Keratinocyte (primary cell): Measurements from ENCODE around the gene MDM4. TPM values are rescaled to one million over a fixed set of nuclear protein-coding genes. Genes with fewer than 3 reads are reported as not detected.
"Not testable (repeated sequence)": the region's sequence is repeated elsewhere in the genome, so short reads cannot be mapped to it uniquely, and the experiment has no call there.

Source experiments
- DNase-seq: peaks from one replicate; pipeline ENCODE4 v3.0.0-alpha.2; 2011; ENCODE audit warnings: low read depth, missing footprints, low spot score
- FAIRE-seq: peaks from 2 replicates; lab custom pipeline; 2011; peaks lifted over from hg19 to GRCh38; lab: Jason Lieb, UNC
- H2AFZ ChIP-seq: 2 replicates; pipeline ENCODE4 v1.6.0; 2012; ENCODE audit warnings: low read length, control low read depth, inconsistent platforms; ENCODE audit not compliant: control insufficient read depth
- H3K27ac ChIP-seq: 2 replicates; pipeline ENCODE4 v1.5.1; 2011; ENCODE audit warnings: low read length; ENCODE audit not compliant: control insufficient read depth, insufficient read depth
- H3K27me3 ChIP-seq: 3 replicates; pipeline ENCODE4 v1.6.0; 2011; ENCODE audit warnings: low read length; ENCODE audit not compliant: control insufficient read depth, insufficient read depth; ENCODE audit errors: extremely low read depth
- H3K36me3 ChIP-seq, 2 experiments: 2 replicates in 1 of 2; 3 replicates in 1 of 2; pipeline ENCODE4 v1.5.1; 2011; ENCODE audit warnings: low read length in 2 of 2, mild to moderate bottlenecking in 1 of 2; ENCODE audit not compliant: control insufficient read depth in 2 of 2, insufficient read depth in 2 of 2; ENCODE audit errors: extremely low read depth in 1 of 2
- H3K4me1 ChIP-seq: 3 replicates; pipeline ENCODE4 v1.5.1; 2011; ENCODE audit warnings: low read length; ENCODE audit not compliant: control insufficient read depth, insufficient read depth; ENCODE audit errors: extremely low read depth
- H3K4me2 ChIP-seq: 3 replicates; pipeline ENCODE4 v1.6.0; 2011; ENCODE audit warnings: low read depth, low read length; ENCODE audit not compliant: control insufficient read depth, insufficient read depth; ENCODE audit errors: extremely low read depth
- H3K4me3 ChIP-seq, 3 experiments: fragments of 200-600 bp in 1 of 3; sonication (generic) in 1 of 3; 2 replicates in 2 of 3; 3 replicates in 1 of 3; pipeline ENCODE4 v1.5.1; 2011 to 2016; ENCODE audit warnings: low read length in 3 of 3, mild to moderate bottlenecking in 3 of 3, control low read depth in 2 of 3, inconsistent platforms in 1 of 3, low read depth in 1 of 3, mixed read lengths in 1 of 3, mixed run types in 1 of 3, moderate library complexity in 1 of 3; ENCODE audit not compliant: control insufficient read depth in 2 of 3, insufficient read depth in 2 of 3; ENCODE audit errors: extremely low read depth in 1 of 3
- H3K79me2 ChIP-seq: 2 replicates; pipeline ENCODE4 v1.6.0; 2012; ENCODE audit warnings: low read length; ENCODE audit not compliant: control insufficient read depth, insufficient read depth
- H3K9ac ChIP-seq: 3 replicates; pipeline ENCODE4 v1.6.0; 2011; ENCODE audit warnings: low read length; ENCODE audit not compliant: control insufficient read depth, insufficient read depth; ENCODE audit errors: extremely low read depth
- H3K9me1 ChIP-seq: 3 replicates; pipeline ENCODE4 v1.6.0; 2011; ENCODE audit warnings: low read length; ENCODE audit not compliant: control insufficient read depth, insufficient read depth; ENCODE audit errors: extremely low read depth
- H3K9me3 ChIP-seq: 2 replicates; pipeline ENCODE4 v1.5.1; 2012; ENCODE audit warnings: low read depth, low read length; ENCODE audit not compliant: control insufficient read depth
- H4K20me1 ChIP-seq: 3 replicates; pipeline ENCODE4 v1.6.0; 2011; ENCODE audit warnings: low read length; ENCODE audit not compliant: control insufficient read depth, insufficient read depth; ENCODE audit errors: extremely low read depth
- EZH2 ChIP-seq: IDR thresholded peaks from one replicate; pipeline ENCODE4 v1.6.1; 2012; ENCODE audit warnings: inconsistent platforms, mild to moderate bottlenecking, low read length, moderate library complexity
- dilution Hi-C: fragments of 300-500 bp; cut with MboI; formaldehyde crosslinking; loops from one replicate; pipeline ENCODE4 v1.7.0; 2020; ENCODE audit warnings: low sequenced_read_pairs; ENCODE audit not compliant: extremely low pct_ligation_motif_present
- polyA plus RNA-seq, 5 experiments: library from polyadenylated mRNA; depleted of rRNA in 3 of 5; stranded (reverse) in 3 of 5; stranded (forward) in 1 of 5; unstranded in 1 of 5; fragments of >200 nt; gene quantifications; 1 replicate in 1 of 5; 2 replicates in 3 of 5; 3 replicates in 1 of 5; pipeline versions ENCODE4 v1.2.1 to v1.2.3, GENCODE V29; 2011 to 2012; ENCODE audit warnings: missing spikeins in 2 of 5, low read depth in 1 of 5, low replicate concordance in 1 of 5
- TF ChIP-seq, protein P1 (sequence below), 3 experiments: IDR thresholded peaks in 1 of 3; conservative IDR thresholded peaks in 1 of 3; optimal IDR thresholded peaks in 1 of 3; 2 replicates in 2 of 3; 3 replicates in 1 of 3; pipeline versions ENCODE3 to v1.5.1; 2011; ENCODE audit warnings: low read length in 3 of 3, mild to moderate bottlenecking in 3 of 3, moderate library complexity in 2 of 3, control low read depth in 1 of 3, inconsistent platforms in 1 of 3; ENCODE audit not compliant: insufficient read depth in 2 of 3; ENCODE audit errors: extremely low read depth in 1 of 3

The MDM4 gene
- polyA plus RNA-seq, 1 donor (not counting 4 experiments of a cell fraction or from before 2014, with no cell fraction given), result 17.8 TPM

DNA sequence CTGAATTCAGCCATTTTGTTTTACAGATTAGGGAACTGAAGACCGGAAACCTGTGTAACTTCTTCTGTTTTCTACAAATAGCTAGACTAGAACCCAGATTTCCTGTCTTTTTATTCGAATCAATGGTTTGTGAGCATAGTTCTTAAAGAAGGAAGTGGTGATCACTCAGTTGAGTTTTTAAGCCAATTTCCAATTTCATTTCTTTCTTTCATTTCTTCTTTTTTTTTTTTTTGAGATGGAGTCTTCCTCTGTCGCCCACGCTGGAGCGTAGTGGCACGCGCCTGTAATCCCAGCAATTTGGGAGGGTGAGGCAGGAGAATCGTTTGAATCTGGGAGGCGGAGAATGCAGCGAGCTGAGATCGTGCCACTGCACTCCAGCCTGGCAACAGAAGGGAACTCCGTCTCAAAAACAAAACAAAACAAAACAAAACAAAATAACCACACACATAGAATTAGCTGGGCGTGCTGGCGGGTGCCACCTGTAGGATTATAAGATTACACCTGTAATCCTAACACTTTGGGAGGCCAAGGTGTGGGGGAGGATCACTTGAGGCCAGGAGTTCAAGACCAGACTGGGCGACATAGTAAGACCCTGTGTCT is 3.0 kb upstream of the MDM4 start:
- dilution Hi-C loops, result no loop called here
- Histone ChIP-seq H4K20me1 (no peaks in the 10 kb centered on the region), H3K4me3 (no peak overlapping the region), H3K4me2 (no peak overlapping the region), H3K9ac (no peak overlapping the region), H3K4me1 (peaks cover 6% of the 10 kb centered on the region), H3K27me3 (no peaks in the 10 kb centered on the region), H3K9me1 (no peaks in the 10 kb centered on the region), H3K27ac (no peak overlapping the region), H3K36me3 (peaks cover 0 to 5% of the 10 kb centered on the region in 2 experiments), H2AFZ (no peak overlapping the region), H3K79me2 (peaks cover 18% of the 10 kb centered on the region), H3K9me3 (no peaks in the 10 kb centered on the region)
- TF ChIP-seq EZH2, result no peak
- TF ChIP-seq, protein P1, sequence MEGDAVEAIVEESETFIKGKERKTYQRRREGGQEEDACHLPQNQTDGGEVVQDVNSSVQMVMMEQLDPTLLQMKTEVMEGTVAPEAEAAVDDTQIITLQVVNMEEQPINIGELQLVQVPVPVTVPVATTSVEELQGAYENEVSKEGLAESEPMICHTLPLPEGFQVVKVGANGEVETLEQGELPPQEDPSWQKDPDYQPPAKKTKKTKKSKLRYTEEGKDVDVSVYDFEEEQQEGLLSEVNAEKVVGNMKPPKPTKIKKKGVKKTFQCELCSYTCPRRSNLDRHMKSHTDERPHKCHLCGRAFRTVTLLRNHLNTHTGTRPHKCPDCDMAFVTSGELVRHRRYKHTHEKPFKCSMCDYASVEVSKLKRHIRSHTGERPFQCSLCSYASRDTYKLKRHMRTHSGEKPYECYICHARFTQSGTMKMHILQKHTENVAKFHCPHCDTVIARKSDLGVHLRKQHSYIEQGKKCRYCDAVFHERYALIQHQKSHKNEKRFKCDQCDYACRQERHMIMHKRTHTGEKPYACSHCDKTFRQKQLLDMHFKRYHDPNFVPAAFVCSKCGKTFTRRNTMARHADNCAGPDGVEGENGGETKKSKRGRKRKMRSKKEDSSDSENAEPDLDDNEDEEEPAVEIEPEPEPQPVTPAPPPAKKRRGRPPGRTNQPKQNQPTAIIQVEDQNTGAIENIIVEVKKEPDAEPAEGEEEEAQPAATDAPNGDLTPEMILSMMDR (optimal IDR thresholded peaks at IDR 0.05 in 1 of 3, IDR thresholded peaks at IDR 0.05 in 1 of 3, conservative IDR thresholded peaks at IDR 0.05 in 1 of 3; ENCODE audit: extremely low read depth in 1 of 3, insufficient read depth in 2 of 3, low read length in 3 of 3), result no peak
- no peak for FAIRE-seq
- DNase-seq, result no peak

GRCh38 chr1:204514828-204515227 is 1.4 kb upstream of the MDM4 start:
- Histone ChIP-seq H3K4me3 (no peak overlapping the region), H3K79me2 (peaks cover 34% of the 10 kb centered on the region), H3K27ac (no peak overlapping the region), H4K20me1 (no peaks in the 10 kb centered on the region), H3K9me3 (no peaks in the 10 kb centered on the region), H3K9ac (no peak overlapping the region), H3K4me2 (no peak overlapping the region), H3K9me1 (no peaks in the 10 kb centered on the region), H2AFZ (no peak overlapping the region), H3K27me3 (no peaks in the 10 kb centered on the region), H3K4me1 (peaks cover 2% of the 10 kb centered on the region), H3K36me3 (peaks cover 0 to 10% of the 10 kb centered on the region in 2 experiments)
- FAIRE-seq (no peak), DNase-seq (no peak)
- TF ChIP-seq, protein P1 (optimal IDR thresholded peaks at IDR 0.05 in 1 of 3, IDR thresholded peaks at IDR 0.05 in 1 of 3, conservative IDR thresholded peaks at IDR 0.05 in 1 of 3; ENCODE audit: extremely low read depth in 1 of 3, insufficient read depth in 2 of 3, low read length in 3 of 3), result no peak
- no peak for TF ChIP-seq EZH2
- dilution Hi-C loops, result no loop called here

DNA sequence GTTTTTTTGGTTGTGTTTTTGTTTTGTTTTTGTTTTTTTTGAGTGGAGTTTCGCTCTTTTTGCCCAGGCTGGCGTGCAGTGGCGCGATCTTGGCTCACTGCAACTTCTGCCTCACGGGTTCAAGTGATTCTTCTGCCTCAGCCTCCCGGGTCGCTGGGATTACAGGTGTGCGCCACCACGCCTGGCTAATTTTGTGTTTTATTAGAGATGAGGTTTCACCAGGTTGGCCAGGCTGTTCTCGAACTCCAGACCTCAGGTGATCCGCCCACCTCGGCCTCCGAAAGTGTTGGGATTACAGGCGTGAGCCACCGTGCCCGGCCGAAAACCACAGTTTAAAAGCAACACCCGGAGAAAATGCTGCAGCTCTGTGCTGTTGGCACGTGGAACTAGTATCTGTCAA is 1.2 kb downstream of the MDM4 start:
- H2AFZ ChIP-seq, H3K9me3 ChIP-seq, FAIRE-seq, H3K27me3 ChIP-seq, DNase-seq, H3K27ac ChIP-seq, H4K20me1 ChIP-seq, H3K9me1 ChIP-seq, dilution Hi-C loops: not testable (repeated sequence)
- peak overlapping the region; percentile 64 to 99 (median 97) for H3K4me3 ChIP-seq
- H3K79me2 ChIP-seq, result peaks cover 53% of the 10 kb centered on the region
- H3K9ac ChIP-seq, result peak overlapping the region; percentile 97
- H3K36me3 ChIP-seq, result peaks cover 1 to 10% of the 10 kb centered on the region in 2 experiments
- peak overlapping the region; percentile 70 for H3K4me2 ChIP-seq
- peaks cover 17% of the 10 kb centered on the region for H3K4me1 ChIP-seq
